H1 (cell line): ENCODE data around the gene NCBP2.

Source experiments
- EP300 ChIP-seq, 2 experiments: IDR thresholded peaks; 1 replicate in 1 of 2; 2 replicates in 1 of 2; pipeline ENCODE4 v1.6.1; 2011 to 2012; ENCODE audit warnings: low read depth in 2 of 2, low read length in 2 of 2, mild to moderate bottlenecking in 2 of 2, borderline replicate concordance in 1 of 2, inconsistent platforms in 1 of 2, moderate library complexity in 1 of 2
- POLR2AphosphoS5 ChIP-seq: IDR thresholded peaks from 2 replicates; pipeline ENCODE4 v1.6.1; 2011; ENCODE audit warnings: low read depth, low read length
- SIX5 ChIP-seq: IDR thresholded peaks from 2 replicates; pipeline ENCODE4 v1.6.1; 2011; ENCODE audit warnings: mild to moderate bottlenecking, low read depth, low read length
- SP4 ChIP-seq: IDR thresholded peaks from 2 replicates; pipeline ENCODE4 v1.6.1; 2012; ENCODE audit warnings: low read length, inconsistent platforms
- TAF1 ChIP-seq: IDR thresholded peaks from 2 replicates; pipeline ENCODE4 v1.6.1; 2011; ENCODE audit warnings: mild to moderate bottlenecking, low read depth, low read length

DNA sequence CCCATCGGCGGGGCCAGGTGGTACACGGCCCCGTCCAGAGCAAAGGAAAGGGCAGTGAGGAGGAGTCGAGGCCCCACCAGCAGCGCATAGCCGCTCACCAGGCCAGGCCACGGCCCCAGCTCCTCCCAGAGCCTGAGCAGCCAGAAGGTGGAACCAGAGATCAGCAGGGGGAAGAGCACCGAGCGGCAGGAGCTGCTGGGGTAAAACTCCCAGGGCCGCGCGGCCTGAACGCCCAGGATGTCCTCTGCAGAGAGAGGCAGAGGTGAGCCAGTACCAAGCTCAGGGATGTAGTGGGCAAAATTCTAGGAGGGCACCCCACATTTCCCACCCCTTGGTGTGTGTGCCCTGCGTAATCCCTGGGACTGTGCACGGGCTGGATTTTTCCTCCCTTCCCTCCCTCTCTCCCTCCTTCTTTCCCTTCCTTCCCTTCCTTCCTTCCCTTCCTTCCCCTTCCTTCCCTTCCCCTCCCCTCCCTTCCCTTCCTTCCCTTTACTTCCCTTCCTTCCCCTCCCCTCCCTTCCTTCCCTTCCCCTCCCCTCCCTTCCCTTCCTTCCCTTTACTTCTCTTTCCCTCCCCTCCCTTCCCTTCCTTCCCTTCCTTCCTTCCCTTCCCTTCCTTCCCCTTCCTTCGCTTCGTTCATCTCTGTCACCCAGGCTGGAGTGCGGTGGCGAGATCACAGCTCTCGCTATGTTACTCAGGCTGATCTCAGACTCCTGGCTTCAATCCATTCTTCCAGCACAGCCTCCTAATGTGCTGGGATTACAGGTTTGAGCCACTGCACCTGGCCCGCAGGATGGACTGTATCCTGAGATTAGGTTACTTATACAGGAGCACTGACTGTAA is 6.3 kb upstream of the NCBP2 start:
- no peak for TF ChIP-seq SIX5
- TF ChIP-seq SP4 = no peak
- TF ChIP-seq TAF1 = no peak
- TF ChIP-seq POLR2AphosphoS5 = no peak
- no peak for TF ChIP-seq EP300 (IDR thresholded peaks at IDR 0.05; ENCODE audit: borderline replicate concordance in 1 of 2, low read depth in 2 of 2, low read length in 2 of 2)
